HG02642 (cell line): Measurements from ENCODE around the gene AHNAK2.
A peak's percentile ranks its signal among the peaks of the same experiment; 100 is the strongest.

Experiments
- ATAC-seq: cut with Tn5 transposase; IDR thresholded peaks from one replicate; pipeline ENCODE4 v1.9.1; 2021; ENCODE audit warnings: mild to moderate bottlenecking; ENCODE audit not compliant: unreplicated experiment, poor library complexity

AHNAK2 gene

DNA sequence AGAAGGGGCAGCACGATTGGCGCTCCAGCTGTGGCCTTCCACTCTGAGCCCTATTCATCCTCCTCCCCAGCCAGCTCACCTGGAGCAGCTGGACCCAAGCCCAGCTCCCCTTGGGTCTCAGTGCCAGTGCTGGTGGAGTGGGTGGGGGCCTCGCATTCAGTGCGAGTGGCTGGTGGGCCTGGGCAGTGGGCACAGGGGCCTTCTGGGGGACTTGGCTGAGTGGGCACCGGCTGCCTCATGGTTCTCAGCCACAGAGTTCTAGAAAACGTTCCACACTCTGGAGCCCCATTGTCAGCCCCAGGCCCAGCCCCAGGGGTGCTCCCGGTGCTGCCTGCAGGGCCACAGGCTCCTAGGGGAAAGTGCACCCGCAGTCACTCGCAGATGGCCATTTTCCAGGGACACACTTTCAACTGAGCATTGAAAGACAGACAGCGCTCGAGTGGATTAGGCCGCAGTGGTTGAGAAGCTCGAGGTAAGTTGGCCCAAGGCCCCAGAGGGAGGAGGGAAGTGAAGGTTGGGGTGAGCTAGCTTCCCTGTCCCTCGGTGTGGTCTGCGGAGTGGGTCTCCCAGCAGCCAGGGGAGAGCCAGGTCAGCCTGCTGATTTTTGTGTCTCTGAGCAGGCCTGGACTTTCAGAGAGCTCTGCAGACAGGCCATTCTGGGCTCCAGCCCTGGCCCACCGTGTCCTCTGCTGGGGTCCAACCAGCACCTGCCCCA lies 11.2 kb upstream of the AHNAK2 start:
- ATAC-seq: no peak

- ATAC-seq: no peak
Measured at GRCh38 chr14:104986487-104987164, 8.5 kb upstream of the AHNAK2 start.

DNA sequence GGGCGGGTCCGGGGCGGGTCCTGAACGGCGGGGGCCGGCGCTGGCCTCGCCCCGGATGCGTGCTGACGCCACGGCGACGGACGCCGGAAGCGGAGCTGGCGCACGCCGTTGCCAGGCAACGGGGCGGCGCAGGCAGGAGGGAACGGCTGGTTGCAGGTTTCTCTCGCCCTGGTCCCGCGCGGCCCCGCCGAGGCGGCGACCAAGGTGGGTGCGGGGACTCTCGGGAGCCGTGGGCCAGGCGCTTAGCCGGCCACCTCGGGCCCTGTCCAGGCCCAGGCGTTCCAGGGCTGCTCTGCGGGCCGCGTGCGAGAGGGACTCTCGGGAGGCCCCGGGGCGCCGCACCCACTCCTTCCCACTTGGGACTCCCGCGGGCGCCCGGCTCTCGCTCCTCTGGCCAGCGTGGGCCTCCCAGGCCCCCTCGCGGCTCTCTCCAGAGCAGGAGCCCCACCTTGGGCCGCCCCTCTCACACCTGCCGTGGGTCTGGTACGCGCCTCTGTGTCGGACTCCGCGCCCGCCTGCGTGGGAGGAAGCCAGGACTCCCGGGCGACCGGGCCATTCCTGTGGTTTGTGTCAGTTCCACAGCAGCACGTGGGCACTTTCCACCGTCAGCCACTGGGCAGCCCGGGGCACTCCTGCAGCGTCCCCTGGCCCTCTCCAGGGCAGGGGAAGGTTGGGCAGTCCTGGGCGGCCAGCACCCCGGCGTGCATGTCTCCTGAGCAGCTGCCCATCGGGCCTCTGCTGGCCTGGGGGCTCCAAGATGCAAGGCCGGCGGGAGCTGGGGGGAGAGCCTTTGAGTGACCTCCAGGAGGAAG lies 7.7 kb upstream of the AHNAK2 start, which contains the start of gene CLBA1:
TSS of gene CLBA1 (plus strand) at position 114 of the 812 bp plus-strand sequence. CDS start at position 758, 644 bp downstream.
- peak; percentile 92 for ATAC-seq

DNA sequence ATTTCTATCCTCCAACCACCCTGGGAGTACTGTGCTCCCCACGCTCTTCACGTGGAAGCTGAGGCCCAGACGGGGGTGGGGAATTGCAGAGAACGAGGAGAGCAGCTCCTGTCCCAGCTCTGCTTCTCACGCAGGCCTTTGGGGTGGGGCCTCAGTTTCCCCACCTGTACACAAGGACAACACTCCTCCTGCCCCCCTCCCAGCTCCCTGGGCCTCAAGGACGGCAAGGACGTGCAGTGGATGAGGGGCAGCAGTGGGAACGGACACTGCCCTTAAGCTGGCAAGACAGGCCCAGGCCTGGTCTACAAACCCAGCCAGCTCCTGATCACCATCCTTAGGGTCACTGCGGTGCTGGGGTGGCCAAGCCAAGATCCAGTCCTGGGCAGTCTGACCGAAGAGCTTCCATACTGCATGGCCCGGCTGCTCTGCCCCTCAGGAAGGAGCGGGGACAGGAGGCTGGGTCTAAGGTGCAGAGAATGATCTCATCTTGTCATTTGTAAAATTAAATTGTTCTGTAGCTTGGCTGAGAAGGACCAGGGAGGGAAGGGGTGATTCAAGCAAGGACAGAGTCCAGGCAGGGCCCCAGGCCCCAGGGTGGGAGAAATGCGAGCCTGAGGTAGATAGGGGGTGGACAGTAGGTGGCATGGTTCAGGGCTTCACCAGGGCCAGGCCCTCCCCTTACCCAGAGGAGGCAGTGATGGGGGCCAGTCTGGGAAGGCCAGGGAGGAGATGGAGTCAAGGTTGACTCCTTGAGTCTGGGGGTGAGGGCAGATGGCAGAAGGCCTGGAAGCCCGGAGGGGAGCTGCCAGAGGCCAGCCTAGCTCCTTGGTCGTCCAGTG lies 6.1 kb upstream of the AHNAK2 start:
- ATAC-seq: no peak

- no peak for ATAC-seq
Measured at GRCh38 chr14:104983231-104983721, 5.1 kb upstream of the AHNAK2 start.

DNA sequence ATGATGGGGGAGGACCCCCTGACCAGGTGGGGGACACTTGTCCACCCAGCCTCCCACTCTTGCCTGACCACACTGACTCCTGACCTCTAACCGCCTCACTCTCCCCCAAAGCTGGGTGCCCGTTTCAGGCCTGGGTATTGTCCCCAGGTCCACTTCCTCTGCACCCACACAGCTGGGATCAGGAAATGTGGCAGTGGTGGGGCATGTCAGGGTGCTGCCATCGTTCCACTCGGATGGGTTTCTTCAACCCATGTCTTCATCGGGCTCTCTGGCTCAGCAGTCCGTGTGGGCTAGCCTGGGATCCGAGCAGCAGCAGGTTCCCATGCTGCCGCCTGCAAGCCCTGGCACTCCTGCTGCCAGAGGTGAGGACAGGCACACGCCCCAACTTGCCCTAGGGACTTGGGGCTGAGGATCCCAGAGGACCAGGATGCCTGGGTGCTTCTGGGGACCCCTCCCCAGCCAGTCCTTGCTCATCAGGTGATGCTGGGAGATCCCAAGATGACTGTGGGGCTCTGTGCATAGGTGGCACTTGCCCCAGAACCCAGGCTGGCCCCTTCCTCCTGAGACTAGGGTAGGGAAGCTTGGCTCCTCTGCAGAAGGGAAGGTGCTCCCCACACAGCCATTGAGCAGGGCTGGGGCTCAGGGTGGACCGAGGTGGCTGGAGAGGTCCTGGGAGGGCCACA lies 4.5 kb upstream of the AHNAK2 start:
- no peak for ATAC-seq

- no peak for ATAC-seq
Measured at GRCh38 chr14:104981699-104982541, 3.7 kb upstream of the AHNAK2 start.

DNA sequence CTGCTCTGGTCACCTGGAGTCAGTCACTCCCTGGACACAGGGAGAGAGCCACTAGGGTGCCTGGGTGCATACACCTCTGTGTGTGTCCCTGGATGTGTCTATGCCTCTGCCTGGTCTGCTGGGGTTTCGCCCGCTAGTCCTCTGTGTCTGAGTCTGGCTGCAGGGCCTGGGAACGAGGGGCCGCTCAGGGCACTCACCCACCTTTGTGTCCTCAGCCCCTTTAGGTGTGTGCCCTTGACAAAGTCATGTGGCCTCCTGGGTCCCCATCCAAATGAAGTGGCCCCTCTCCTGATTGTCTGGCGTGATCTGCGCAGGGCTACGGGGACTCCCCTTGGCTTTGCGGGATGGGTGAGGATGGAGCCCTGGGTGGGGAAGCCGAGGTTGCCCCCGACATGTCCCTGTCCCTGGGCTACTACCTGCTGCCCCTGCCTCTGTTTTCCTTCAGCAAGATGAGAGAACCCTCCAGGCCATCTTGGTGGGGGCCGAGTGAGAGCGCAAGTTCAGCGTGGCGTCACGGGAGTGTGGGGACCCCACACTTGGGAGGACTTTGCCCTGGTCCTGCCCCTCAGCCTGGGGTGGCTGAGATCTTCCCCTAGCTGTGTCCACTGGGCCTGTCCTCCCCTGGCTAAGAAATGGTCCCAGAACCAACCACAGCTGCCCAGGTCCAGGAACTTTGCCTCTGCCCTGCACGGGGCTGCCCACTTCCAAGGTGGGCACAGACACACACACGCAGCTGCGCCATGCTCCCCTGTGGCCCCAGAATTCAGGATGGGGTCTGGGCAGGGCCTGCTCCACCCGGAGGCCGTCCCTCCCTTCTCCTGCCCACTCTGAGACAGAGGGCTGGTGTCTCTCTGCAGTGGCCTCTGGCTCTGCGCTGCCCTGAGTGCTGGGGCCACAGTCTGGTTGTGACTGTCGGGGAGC lies 2.7 kb upstream of the AHNAK2 start:
- no peak for ATAC-seq

DNA sequence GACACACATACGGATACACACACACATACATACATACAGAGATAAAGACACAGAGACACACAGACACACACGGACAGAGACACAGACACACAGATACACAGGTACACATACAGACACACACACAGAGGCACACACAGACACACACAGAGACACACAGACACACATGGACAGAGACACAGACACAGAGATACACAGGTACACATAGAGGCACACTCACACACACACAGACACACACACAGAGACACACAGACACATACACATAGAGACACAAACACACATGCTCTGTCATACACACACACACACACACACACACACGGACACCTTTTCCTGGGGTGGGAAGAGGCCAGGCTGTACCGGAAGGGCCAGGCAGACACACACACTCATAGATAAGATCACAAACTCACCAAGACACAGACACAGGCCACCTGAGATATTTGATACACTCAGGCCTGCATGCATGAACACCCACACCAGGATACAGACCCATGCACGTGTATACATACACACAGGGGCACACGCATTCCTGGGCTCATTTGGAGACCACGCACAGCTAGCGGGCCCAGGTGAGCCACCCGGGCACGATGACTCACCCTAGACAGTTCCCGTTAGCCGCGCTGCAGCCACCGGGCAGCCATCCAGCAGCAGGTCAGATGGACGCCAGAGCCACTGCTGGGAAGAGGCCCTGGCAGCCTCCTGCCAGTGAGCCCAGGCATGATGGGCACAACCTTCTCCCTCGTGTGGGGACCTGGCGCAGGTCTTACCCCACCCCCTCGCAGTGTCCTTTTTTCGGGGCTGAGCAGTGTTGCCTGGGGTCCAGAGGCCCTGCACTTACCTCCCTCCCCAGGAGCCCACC lies 1.8 kb upstream of the AHNAK2 start:
- no peak for ATAC-seq

GRCh38 chr14:104978746-104979691 lies 845 bp upstream of the AHNAK2 start:
- no peak for ATAC-seq

DNA sequence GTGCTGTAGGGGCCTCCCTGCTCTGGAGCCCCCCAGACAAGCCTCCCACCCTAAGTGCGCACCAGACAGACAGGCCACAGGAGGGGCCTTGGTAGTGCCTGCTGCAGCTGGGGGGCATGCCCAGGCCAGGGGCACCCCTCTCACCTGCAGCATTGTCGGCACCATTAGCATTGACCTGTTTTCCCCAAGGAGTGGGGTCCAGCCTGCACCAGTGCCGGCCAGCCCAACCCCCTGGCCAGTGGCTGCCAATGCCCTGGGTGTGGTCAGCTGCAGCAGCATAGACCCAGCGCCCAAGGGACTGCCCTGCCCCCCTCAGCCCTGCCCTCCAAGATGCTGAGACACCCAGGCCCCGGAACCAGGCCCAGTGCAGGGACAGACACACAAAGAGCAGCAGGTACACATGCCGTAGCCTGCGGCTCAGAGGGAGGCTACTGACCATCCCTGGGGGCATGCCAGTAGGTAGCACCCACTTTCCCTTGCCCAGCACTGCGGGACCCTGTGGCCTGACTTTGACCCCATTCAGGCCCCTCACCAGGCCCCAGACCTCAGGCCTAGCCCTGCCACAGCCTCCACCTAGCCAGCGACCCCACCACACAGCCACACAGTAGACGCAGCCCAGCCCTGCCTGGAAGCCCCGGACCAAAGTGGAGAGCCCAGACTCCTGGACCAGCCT lies 1.0 kb downstream of the AHNAK2 start:
- ATAC-seq: no peak

GRCh38 chr14:104976198-104977007 lies 1.8 kb downstream of the AHNAK2 start:
- peak; percentile 50 for ATAC-seq

- no peak for ATAC-seq
Measured at GRCh38 chr14:104975481-104976197, 2.5 kb downstream of the AHNAK2 start.
